K562 (cell line): ENCODE data around the gene FAM53C. TPM values are rescaled to one million over a fixed set of nuclear protein-coding genes. Genes with fewer than 3 reads are reported as not detected.
A peak's percentile ranks its signal among the peaks of the same experiment; 100 is the strongest.

Experiments
- ATF6 ChIP-seq: sonication (generic); formaldehyde crosslinking; IDR thresholded peaks from 2 replicates; pipeline ENCODE4 v1.4.0; 2020; ENCODE audit warnings: mild to moderate bottlenecking, missing genetic modification reagents
- BACH1 ChIP-seq: fragments of 200-800 bp; sonication (Bioruptor generic); IDR thresholded peaks from 2 replicates; pipeline ENCODE4 v1.6.1; 2016; ENCODE audit warnings: missing genetic modification characterization, missing compliant biosample characterization
- BRD9 ChIP-seq: fragments of 450-650 bp; IDR thresholded peaks from 2 replicates; pipeline ENCODE4 v1.6.1; 2018; ENCODE audit warnings: low read depth; ENCODE audit not compliant: partially characterized antibody
- CBFA2T2 ChIP-seq: fragments of 450-650 bp; conservative IDR thresholded peaks from 2 replicates; pipeline ENCODE4 v1.6.1; 2017; ENCODE audit warnings: mild to moderate bottlenecking
- CC2D1A ChIP-seq: fragments of 450-650 bp; IDR thresholded peaks from 2 replicates; pipeline ENCODE4 v1.6.1; 2017; ENCODE audit warnings: mild to moderate bottlenecking
- EWSR1 ChIP-seq: fragments of 450-650 bp; IDR thresholded peaks from 2 replicates; pipeline ENCODE4 v1.6.1; 2018; ENCODE audit warnings: borderline replicate concordance, mild to moderate bottlenecking, low read depth, moderate library complexity; ENCODE audit not compliant: partially characterized antibody
- KAT7 ChIP-seq: sonication (generic); formaldehyde crosslinking; IDR thresholded peaks from 2 replicates; pipeline ENCODE4 v1.8.0; 2022; ENCODE audit warnings: missing genetic modification reagents, mild to moderate bottlenecking, borderline replicate concordance
- LARP7 ChIP-seq: fragments of 450-650 bp; IDR thresholded peaks from 2 replicates; pipeline ENCODE4 v1.6.1; 2016
- MTF1 ChIP-seq: fragments of 250-450 bp; sonication (Bioruptor Pico); IDR thresholded peaks from 2 replicates; pipeline ENCODE4 v1.9.0; 2021; ENCODE audit warnings: moderate library complexity, mild to moderate bottlenecking, inconsistent platforms, borderline replicate concordance
- NCOA1 ChIP-seq: fragments of 450-650 bp; IDR thresholded peaks from 2 replicates; pipeline ENCODE4 v1.6.1; 2016; ENCODE audit warnings: low read depth
- POLR2B ChIP-seq: fragments of 450-650 bp; IDR thresholded peaks from 2 replicates; pipeline ENCODE4 v1.6.1; 2018; ENCODE audit warnings: low read depth; ENCODE audit not compliant: partially characterized antibody
- POLR3A ChIP-seq: IDR thresholded peaks from 2 replicates; pipeline ENCODE4 v1.6.1; 2011; ENCODE audit warnings: borderline replicate concordance, mild to moderate bottlenecking, moderate library complexity; ENCODE audit not compliant: insufficient read length, insufficient read depth; ENCODE audit errors: extremely low read depth
- RBFOX2 ChIP-seq: fragments of 200-400 bp; formaldehyde crosslinking; IDR thresholded peaks from 2 replicates; pipeline ENCODE4 v1.6.1; 2017; ENCODE audit warnings: low read depth, mild to moderate bottlenecking, low read length, moderate library complexity
- SIN3B ChIP-seq: fragments of 450-650 bp; IDR thresholded peaks from 2 replicates; pipeline ENCODE4 v1.6.1; 2017; ENCODE audit warnings: low read depth, mild to moderate bottlenecking, moderate library complexity
- TBP ChIP-seq: optimal IDR thresholded peaks from 2 replicates; pipeline ENCODE3; 2011; ENCODE audit warnings: low read depth, low read length, improper control_type of control experiment
- TCFL5 ChIP-seq: fragments of 250-450 bp; sonication (Bioruptor Pico); conservative IDR thresholded peaks from 2 replicates; pipeline ENCODE4 v1.6.1; 2021; ENCODE audit warnings: mild to moderate bottlenecking, moderate library complexity, matching md5 sums
- THRAP3 ChIP-seq: fragments of 450-650 bp; IDR thresholded peaks from 2 replicates; pipeline ENCODE4 v1.6.1; 2016; ENCODE audit warnings: mild to moderate bottlenecking, inconsistent platforms, borderline replicate concordance
- ZBTB26 ChIP-seq: fragments of 450-650 bp; formaldehyde crosslinking; IDR thresholded peaks from 2 replicates; pipeline ENCODE4 v1.4.0; 2022; ENCODE audit warnings: missing genetic modification characterization
- ZBTB8A ChIP-seq: fragments of 450-650 bp; IDR thresholded peaks from 2 replicates; pipeline ENCODE4 v1.6.1; 2018; ENCODE audit warnings: mild to moderate bottlenecking, moderate library complexity; ENCODE audit not compliant: partially characterized antibody
- ZNF133 ChIP-seq: fragments of 250-450 bp; sonication (Bioruptor Pico); IDR thresholded peaks from 2 replicates; pipeline ENCODE4 v1.4.0; 2020; ENCODE audit warnings: mild to moderate bottlenecking
- polyA plus RNA-seq, 8 experiments: library from polyadenylated mRNA; depleted of rRNA in 4 of 8; stranded (reverse) in 5 of 8; unstranded in 3 of 8; fragments of >200 nt; fragmentation: Nextera tagmentation in 2 of 8; fragmentation: Illumina TruSeq in 1 of 8; extraction: Ambion mirVana in 2 of 8; extraction: Trizol in 1 of 8; gene quantifications; 2 replicates each; pipeline versions ENCODE4 v1.2.1 to v1.2.3, GENCODE V29; 2011 to 2014; ENCODE audit warnings: inconsistent platforms in 1 of 8, missing spikeins in 1 of 8
- total RNA-seq, 7 experiments: library from RNA; depleted of rRNA in 6 of 7; stranded (reverse); fragments of >200 nt in 6 of 7; fragmentation: Illumina TruSeq in 2 of 7; extraction: Trizol in 2 of 7; gene quantifications; 2 replicates each; pipeline versions ENCODE4 v1.2.1 to v1.2.3, GENCODE V29; 2011 to 2021; ENCODE audit warnings: low replicate concordance in 1 of 7
- TF ChIP-seq, protein P1 (sequence below), 2 experiments: fragments of 450-650 bp in 1 of 2; sonication (generic) in 1 of 2; formaldehyde crosslinking; conservative IDR thresholded peaks; 2 replicates each; pipeline versions ENCODE4 v1.4.0 to v1.8.1; 2020 to 2022; ENCODE audit warnings: mild to moderate bottlenecking in 1 of 2, missing genetic modification reagents in 1 of 2
- TF ChIP-seq, protein P2 (sequence below): sonication (generic); formaldehyde crosslinking; IDR thresholded peaks from 2 replicates; pipeline ENCODE4 v1.5.0; 2020; ENCODE audit warnings: missing genetic modification reagents
- TF ChIP-seq, protein P3 (sequence below): fragments of 450-650 bp; formaldehyde crosslinking; IDR thresholded peaks from 2 replicates; pipeline ENCODE4 v1.4.0; 2020; ENCODE audit warnings: mild to moderate bottlenecking, moderate library complexity

Gene FAM53C
- total and polyA plus RNA-seq, 9 of the 15 experiments (the other 6 are each of a cell fraction or from before 2014, with no cell fraction given): 9.7 to 38.5 (median 25.2) TPM

- TF ChIP-seq ATF6 (CRISPR knock-in tag) (peak; percentile 91), ZBTB8A (no peak), SIN3B (peak; percentile 43; the same call in 1 of the 2 replicates), POLR2B (peak; percentile 99), ZBTB26 (CRISPR knock-in tag) (peak; percentile 80; the same call in 1 of the 2 replicates), THRAP3 (no peak), MTF1 (no peak), KAT7 (0 out of 2 replicates have a peak, but pooled peaks have one; percentile 81), RBFOX2 (peak; percentile 99), TBP (peak; percentile 99), CBFA2T2 (no peak), CC2D1A (no peak), ZNF133 (CRISPR knock-in tag) (no peak), POLR3A (no peak), BACH1 (tag) (no peak), LARP7 (no peak; the same call in 1 of the 2 replicates), EWSR1 (no peak), BRD9 (no peak), TCFL5 (no peak), NCOA1 (no peak; the same call in 1 of the 2 replicates)
- TF ChIP-seq, protein P1, sequence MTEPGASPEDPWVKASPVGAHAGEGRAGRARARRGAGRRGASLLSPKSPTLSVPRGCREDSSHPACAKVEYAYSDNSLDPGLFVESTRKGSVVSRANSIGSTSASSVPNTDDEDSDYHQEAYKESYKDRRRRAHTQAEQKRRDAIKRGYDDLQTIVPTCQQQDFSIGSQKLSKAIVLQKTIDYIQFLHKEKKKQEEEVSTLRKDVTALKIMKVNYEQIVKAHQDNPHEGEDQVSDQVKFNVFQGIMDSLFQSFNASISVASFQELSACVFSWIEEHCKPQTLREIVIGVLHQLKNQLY (CRISPR knock-in tag; conservative IDR thresholded peaks at IDR 0.05): no peak
- TF ChIP-seq, protein P2, sequence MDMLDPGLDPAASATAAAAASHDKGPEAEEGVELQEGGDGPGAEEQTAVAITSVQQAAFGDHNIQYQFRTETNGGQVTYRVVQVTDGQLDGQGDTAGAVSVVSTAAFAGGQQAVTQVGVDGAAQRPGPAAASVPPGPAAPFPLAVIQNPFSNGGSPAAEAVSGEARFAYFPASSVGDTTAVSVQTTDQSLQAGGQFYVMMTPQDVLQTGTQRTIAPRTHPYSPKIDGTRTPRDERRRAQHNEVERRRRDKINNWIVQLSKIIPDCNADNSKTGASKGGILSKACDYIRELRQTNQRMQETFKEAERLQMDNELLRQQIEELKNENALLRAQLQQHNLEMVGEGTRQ (CRISPR knock-in tag): no peak
- TF ChIP-seq, protein P3, sequence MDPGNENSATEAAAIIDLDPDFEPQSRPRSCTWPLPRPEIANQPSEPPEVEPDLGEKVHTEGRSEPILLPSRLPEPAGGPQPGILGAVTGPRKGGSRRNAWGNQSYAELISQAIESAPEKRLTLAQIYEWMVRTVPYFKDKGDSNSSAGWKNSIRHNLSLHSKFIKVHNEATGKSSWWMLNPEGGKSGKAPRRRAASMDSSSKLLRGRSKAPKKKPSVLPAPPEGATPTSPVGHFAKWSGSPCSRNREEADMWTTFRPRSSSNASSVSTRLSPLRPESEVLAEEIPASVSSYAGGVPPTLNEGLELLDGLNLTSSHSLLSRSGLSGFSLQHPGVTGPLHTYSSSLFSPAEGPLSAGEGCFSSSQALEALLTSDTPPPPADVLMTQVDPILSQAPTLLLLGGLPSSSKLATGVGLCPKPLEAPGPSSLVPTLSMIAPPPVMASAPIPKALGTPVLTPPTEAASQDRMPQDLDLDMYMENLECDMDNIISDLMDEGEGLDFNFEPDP (CRISPR knock-in tag): no peak
Measured at GRCh38 chr5:138337685-138338410, at the start of gene FAM53C (continued).
